Measurements from ENCODE around the gene SLC25A48. TPM values are rescaled to one million over a fixed set of nuclear protein-coding genes. Genes with fewer than 3 reads are reported as not detected.

The SLC25A48 gene
- total and polyA plus RNA-seq, 2 of the 4 experiments (the other 2 are of a cell fraction), result not detected

DNA sequence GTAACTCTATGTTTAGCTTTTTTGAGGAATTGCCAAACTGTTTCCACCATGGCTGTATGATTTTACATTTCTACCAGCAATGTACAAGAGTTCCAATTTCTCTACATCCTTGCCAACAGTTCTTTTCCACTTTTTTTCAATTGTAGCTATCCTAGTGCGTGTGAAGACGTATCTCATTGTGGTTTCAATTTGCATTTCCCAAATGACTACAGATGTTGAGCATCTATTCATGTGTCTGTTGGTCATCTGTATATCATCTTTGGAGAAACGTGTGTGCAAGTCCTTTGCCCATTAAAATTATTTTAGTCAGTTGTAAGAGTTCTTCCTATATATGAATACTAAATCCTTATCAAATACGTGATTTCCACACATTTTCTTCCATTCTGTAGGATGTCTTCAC lies 6.5 kb downstream of the SLC25A48 start:
- ATAC-seq (ENCODE audit: low read depth), result no peak
- Histone ChIP-seq H2BK5ac (ENCODE audit: low read depth, low read length, poor library complexity, severe bottlenecking) (no peak overlapping the region), H3K9ac (ENCODE audit: low read depth, low read length) (no peak overlapping the region), H3K23ac (ENCODE audit: low read depth, low read length) (no peak overlapping the region), H3K18ac (ENCODE audit: low read depth, low read length) (no peak overlapping the region), H3K56ac (ENCODE audit: extremely low read depth, insufficient read depth, low read length) (no peak overlapping the region), H3K9me3 (ENCODE audit: control insufficient read depth, insufficient read depth, low read length) (no peaks in the 10 kb centered on the region), H3K36me3 (ENCODE audit: control insufficient read depth, insufficient read depth, low read length) (no peaks in the 10 kb centered on the region), H2BK20ac (ENCODE audit: low read depth, low read length) (no peak overlapping the region), H4K91ac (ENCODE audit: insufficient read depth, low read depth, low read length) (no peak overlapping the region), H3K4me3 (ENCODE audit: insufficient read depth, low read depth, low read length) (no peak overlapping the region), H4K20me1 (ENCODE audit: insufficient read depth, low read length) (no peaks in the 10 kb centered on the region), H2AK9ac (replicated peaks; ENCODE audit: low read depth, low read length, poor library complexity) (no peak overlapping the region), H3K79me1 (ENCODE audit: low read depth in 1 of 2, low read length in 2 of 2) (no peaks in the 10 kb centered on the region), H3K4me1 (ENCODE audit: control insufficient read depth, insufficient read depth, low read length) (no peaks in the 10 kb centered on the region), H3K9me1 (ENCODE audit: insufficient read depth, low read length) (no peaks in the 10 kb centered on the region), H3K27ac (ENCODE audit: insufficient read depth, low read length) (no peak overlapping the region), H4K5ac (ENCODE audit: low read depth, low read length) (no peak overlapping the region), H2BK15ac (ENCODE audit: low read depth, low read length) (no peak overlapping the region), H3K14ac (replicated peaks; ENCODE audit: low read depth, low read length) (no peak overlapping the region), H4K8ac (ENCODE audit: low read depth in 2 of 2, low read length in 2 of 2) (no peak overlapping the region), H2AFZ (replicated peaks; ENCODE audit: low read length, poor library complexity) (no peak overlapping the region), H2BK120ac (ENCODE audit: low read depth, low read length) (no peak overlapping the region), H3K4me2 (ENCODE audit: low read depth, low read length) (no peak overlapping the region), H3K4ac (ENCODE audit: low read depth, low read length) (no peak overlapping the region), H2AK5ac (ENCODE audit: low read depth, low read length) (no peak overlapping the region), H3K27me3 (ENCODE audit: control insufficient read depth, insufficient read depth, low read length) (peaks cover 3% of the 10 kb centered on the region)
- ChIA-PET POLR2A (ENCODE audit: unreplicated experiment) (no interaction called here), CTCF (no interaction called here)
- BruUV-seq (replicated peaks), result no TSS peak
- dilution Hi-C loops (cut with HindIII; ENCODE audit: low sequenced_read_pairs, unreplicated experiment), result no loop called here
- intact Hi-C loops (cut with micrococcal nuclease), result no loop called here
- TF ChIP-seq CEBPB (IDR thresholded peaks at IDR 0.05; ENCODE audit: low read depth, low read length), result no peak
- TF ChIP-seq NFE2L2 (IDR thresholded peaks at IDR 0.05; ENCODE audit: low read depth, low read length), result no peak
- no peak for TF ChIP-seq MAFK (IDR thresholded peaks at IDR 0.05; ENCODE audit: low read depth, low read length)
- TF ChIP-seq BHLHE40 (IDR thresholded peaks at IDR 0.05; ENCODE audit: low read depth, low read length), result no peak
- TF ChIP-seq MAZ (IDR thresholded peaks at IDR 0.05; ENCODE audit: borderline replicate concordance, low read depth, low read length), result no peak
- no peak for TF ChIP-seq SMC3 (IDR thresholded peaks at IDR 0.05; ENCODE audit: low read depth, low read length)
- no peak for TF ChIP-seq RFX5 (IDR thresholded peaks at IDR 0.05; ENCODE audit: low read depth, low read length)
- no peak for TF ChIP-seq MXI1 (IDR thresholded peaks at IDR 0.05; ENCODE audit: borderline replicate concordance, low read depth, low read length)
- no peak for TF ChIP-seq CTCF (conservative IDR thresholded peaks at IDR 0.05; ENCODE audit: low read depth, low read length)
- TF ChIP-seq, protein P1, sequence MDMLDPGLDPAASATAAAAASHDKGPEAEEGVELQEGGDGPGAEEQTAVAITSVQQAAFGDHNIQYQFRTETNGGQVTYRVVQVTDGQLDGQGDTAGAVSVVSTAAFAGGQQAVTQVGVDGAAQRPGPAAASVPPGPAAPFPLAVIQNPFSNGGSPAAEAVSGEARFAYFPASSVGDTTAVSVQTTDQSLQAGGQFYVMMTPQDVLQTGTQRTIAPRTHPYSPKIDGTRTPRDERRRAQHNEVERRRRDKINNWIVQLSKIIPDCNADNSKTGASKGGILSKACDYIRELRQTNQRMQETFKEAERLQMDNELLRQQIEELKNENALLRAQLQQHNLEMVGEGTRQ (IDR thresholded peaks at IDR 0.05; ENCODE audit: low read depth, low read length), result no peak
- no peak for TF ChIP-seq RCOR1 (IDR thresholded peaks at IDR 0.05; ENCODE audit: insufficient replicate concordance, low read length)
- no peak for TF ChIP-seq POLR2A (IDR thresholded peaks at IDR 0.05; ENCODE audit: low read depth, low read length)
- DNase-seq, result no peak
- WGBS, 2 experiments (ENCODE audit: extremely low coverage in 2 of 2, insufficient read length in 1 of 2), result no CpG with 5 or more reads among the region's 4 CpGs
- in situ Hi-C loops (cut with MboI; ENCODE audit: low sequenced_read_pairs), result no loop called here
